K562 (cell line): Measurements from ENCODE around the gene WWOX. TPM values are rescaled to one million over a fixed set of nuclear protein-coding genes. Genes with fewer than 3 reads are reported as not detected.

Experiments used
- ATAC-seq: fragments of 200-7000 bp; cut with Tn5 transposase; 3 replicates; pipeline ENCODE4 v1.9.1; 2020; ENCODE audit warnings: moderate library complexity
- BruUV-seq: library from RNA; stranded (reverse); fragments of 400-500 nt; replicated peaks from 2 replicates; lab custom pipeline; 2021; lab: Mats Ljungman, UMichigan
- CTCF ChIA-PET: fragments of 300-600 bp; formaldehyde crosslinking; extraction: SDS; loops from one replicate; lab custom pipeline; 2021; ENCODE audit warnings: low intra/inter-chr PET ratio; lab: Yijun Ruan, JAX
- POLR2A ChIA-PET: fragments of 300-600, 350-650 bp; sonication (Branson Sonifier 250); formaldehyde crosslinking; extraction: SDS; loops from one replicate; lab custom pipeline; 2021; ENCODE audit warnings: antibody characterized with exemption, inconsistent platforms; lab: Yijun Ruan, JAX
- DNase-seq, 4 experiments: peaks; one replicate each; pipeline versions ENCODE4 v3.0.0 to v3.0.0-alpha.2; 2011 to 2018; ENCODE audit warnings: low spot score in 3 of 4, mixed read lengths in 3 of 4; ENCODE audit errors: extremely low read depth in 1 of 4
- FAIRE-seq: peaks from 2 replicates; lab custom pipeline; 2011; peaks lifted over from hg19 to GRCh38; lab: Jason Lieb, UNC
- H2AFZ ChIP-seq: 2 replicates; pipeline ENCODE4 v1.6.0; 2011; ENCODE audit warnings: low read depth, low read length, control low read depth, inconsistent platforms
- H3K27ac ChIP-seq: fragments of 200-600 bp; 3 replicates; pipeline ENCODE4 v1.8.0; 2011; ENCODE audit warnings: low read depth, mild to moderate bottlenecking, control low read depth, inconsistent platforms, low read length, moderate library complexity, mixed read lengths; ENCODE audit errors: extremely low read depth
- H3K27me3 ChIP-seq, 2 experiments: fragments of 300-600 bp in 1 of 2; 2 replicates in 1 of 2; 3 replicates in 1 of 2; pipeline versions ENCODE4 v1.6.0 to v1.8.0; 2011; ENCODE audit warnings: inconsistent platforms in 2 of 2, low read length in 2 of 2, mild to moderate bottlenecking in 1 of 2, mixed read lengths in 1 of 2, moderate library complexity in 1 of 2; ENCODE audit not compliant: control insufficient read depth in 2 of 2, insufficient read depth in 2 of 2
- H3K36me3 ChIP-seq: fragments of 300-600 bp; 3 replicates; pipeline ENCODE4 v1.8.0; 2011; ENCODE audit warnings: mild to moderate bottlenecking, low read length, inconsistent platforms; ENCODE audit not compliant: control insufficient read depth, insufficient read depth
- H3K4me1 ChIP-seq, 2 experiments: fragments of 200-600 bp in 1 of 2; replicated peaks in 1 of 2; 2 replicates in 1 of 2; 3 replicates in 1 of 2; pipeline versions ENCODE4 v1.5.1 to v1.8.0; 2011; ENCODE audit warnings: inconsistent platforms in 2 of 2, low read length in 2 of 2, mild to moderate bottlenecking in 1 of 2, mixed read lengths in 1 of 2, moderate library complexity in 1 of 2; ENCODE audit not compliant: control insufficient read depth in 2 of 2, insufficient read depth in 2 of 2
- H3K4me2 ChIP-seq: 2 replicates; pipeline ENCODE4 v1.6.1; 2011; ENCODE audit warnings: low read length, control low read depth, inconsistent platforms, mixed read lengths; ENCODE audit not compliant: insufficient read depth
- H3K4me3 ChIP-seq: fragments of 200-600 bp; sonication (generic), shearing (Covaris generic); 2 replicates; pipeline ENCODE4 v1.5.1; 2016; ENCODE audit warnings: control low read depth, inconsistent platforms
- H3K79me2 ChIP-seq: fragments of 200-600 bp; 3 replicates; pipeline ENCODE4 v1.8.0; 2011; ENCODE audit warnings: low read length, inconsistent platforms; ENCODE audit not compliant: control insufficient read depth, insufficient read depth
- H3K9ac ChIP-seq, 2 experiments: 2 replicates each; pipeline versions ENCODE4 v1.6.0 to v1.6.1; 2011; ENCODE audit warnings: low read depth in 2 of 2, low read length in 2 of 2, control low read depth in 1 of 2, inconsistent platforms in 1 of 2, mild to moderate bottlenecking in 1 of 2, mixed read lengths in 1 of 2; ENCODE audit not compliant: insufficient read depth in 1 of 2
- H3K9me1 ChIP-seq: one replicate; pipeline ENCODE4 v1.6.0; 2011; ENCODE audit warnings: inconsistent platforms, mild to moderate bottlenecking, low read length, moderate library complexity; ENCODE audit not compliant: control insufficient read depth, insufficient read depth
- H3K9me3 ChIP-seq: replicated peaks from 2 replicates; pipeline ENCODE4 v1.5.1; 2011; ENCODE audit warnings: low read depth, low read length, inconsistent platforms; ENCODE audit not compliant: control insufficient read depth, insufficient read depth
- H4K20me1 ChIP-seq: replicated peaks from 2 replicates; pipeline ENCODE4 v1.6.1; 2011; ENCODE audit warnings: low read length, inconsistent platforms, mixed read lengths; ENCODE audit not compliant: control insufficient read depth, insufficient read depth
- FOXO4 ChIP-seq: fragments of 450-650 bp; formaldehyde crosslinking; IDR thresholded peaks from 2 replicates; pipeline ENCODE4 v1.4.0; 2020; ENCODE audit warnings: mild to moderate bottlenecking, moderate library complexity
- MLX ChIP-seq, 2 experiments: fragments of 450-650 bp in 1 of 2; sonication (generic) in 1 of 2; formaldehyde crosslinking; conservative IDR thresholded peaks; 2 replicates each; pipeline versions ENCODE4 v1.4.0 to v1.8.1; 2020 to 2022; ENCODE audit warnings: mild to moderate bottlenecking in 1 of 2, missing genetic modification reagents in 1 of 2
- NFRKB ChIP-seq: fragments of 450-650 bp; IDR thresholded peaks from 2 replicates; pipeline ENCODE4 v1.6.1; 2016; ENCODE audit warnings: low read depth
- RBM17 ChIP-seq: fragments of 200-400 bp; formaldehyde crosslinking; IDR thresholded peaks from 2 replicates; pipeline ENCODE4 v1.6.1; 2017; ENCODE audit warnings: low read depth, mild to moderate bottlenecking, low read length, borderline replicate concordance
- WGBS: fragments of 100-300 bp; shearing (Covaris generic); methylation state at CpG from one replicate; pipeline ENCODE4 v1.1.6; 2016; ENCODE audit warnings: low coverage, mixed read lengths; ENCODE audit not compliant: insufficient coverage; ENCODE audit errors: missing lambda C conversion rate; 5-methylcytosine and 5-hydroxymethylcytosine counted together
- in situ Hi-C: fragments of 300-500 bp; cut with MboI; formaldehyde crosslinking; loops from 4 replicates; pipeline ENCODE4 v1.15.0; 2018; ENCODE audit warnings: inconsistent platforms, mixed read lengths
- intact Hi-C: fragments of 100-400 bp; cut with micrococcal nuclease; formaldehyde crosslinking; loops from 2 replicates; pipeline ENCODE4 v1.14.2; 2022
- polyA plus RNA-seq, 8 experiments: library from polyadenylated mRNA; depleted of rRNA in 4 of 8; stranded (reverse) in 5 of 8; unstranded in 3 of 8; fragments of >200 nt; fragmentation: Nextera tagmentation in 2 of 8; fragmentation: Illumina TruSeq in 1 of 8; extraction: Ambion mirVana in 2 of 8; extraction: Trizol in 1 of 8; gene quantifications; 2 replicates each; pipeline versions ENCODE4 v1.2.1 to v1.2.3, GENCODE V29; 2011 to 2014; ENCODE audit warnings: inconsistent platforms in 1 of 8, missing spikeins in 1 of 8
- total RNA-seq, 7 experiments: library from RNA; depleted of rRNA in 6 of 7; stranded (reverse); fragments of >200 nt in 6 of 7; fragmentation: Illumina TruSeq in 2 of 7; extraction: Trizol in 2 of 7; gene quantifications; 2 replicates each; pipeline versions ENCODE4 v1.2.1 to v1.2.3, GENCODE V29; 2011 to 2021; ENCODE audit warnings: low replicate concordance in 1 of 7

WWOX gene
- total and polyA plus RNA-seq, 9 of the 15 experiments (the other 6 are each of a cell fraction or from before 2014, with no cell fraction given), result 1.6 to 22.7 (median 8.1) TPM

DNA sequence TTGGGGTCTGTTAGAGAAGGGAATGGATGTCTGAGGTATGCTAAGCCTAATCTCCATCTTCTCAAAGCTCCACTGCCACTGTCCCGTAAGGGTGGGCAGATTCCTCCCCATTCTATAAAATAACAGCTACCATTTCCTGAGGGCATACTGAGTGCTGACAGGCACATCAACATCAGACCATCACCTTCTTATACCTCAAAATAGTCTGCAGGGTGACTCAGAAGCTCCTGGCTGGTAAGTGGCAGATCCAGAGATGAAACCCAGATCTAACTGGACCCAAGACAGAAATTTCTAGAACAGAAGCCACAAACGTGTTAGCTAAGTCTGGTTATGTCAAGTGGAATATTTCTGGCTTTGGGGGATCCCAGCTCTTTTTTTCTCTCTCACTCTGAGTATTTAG, 548.0 kb downstream of the WWOX start:
- 0% methylated on average over 2 of the region's 2 CpGs for WGBS
- Histone ChIP-seq H2AFZ (no peak overlapping the region), H3K27ac (no peak overlapping the region), H3K4me1 (no peaks in the 10 kb centered on the region), H3K27me3 (peaks cover 8 to 13% of the 10 kb centered on the region in 2 experiments; a peak in 3 of 5 replicates)
- POLR2A ChIA-PET, result no interaction called here
- no TSS peak for BruUV-seq
- intact Hi-C loops, result no loop called here
- no peak for TF ChIP-seq RBM17
- TF ChIP-seq NFRKB, result no peak
- TF ChIP-seq FOXO4, result no peak
- no peak for TF ChIP-seq MLX (CRISPR knock-in tag; conservative IDR thresholded peaks at IDR 0.05)
- TF ChIP-seq, all 486 proteins: peak for 0
- Histone ChIP-seq H3K9me3 (no peaks in the 10 kb centered on the region), H3K9ac (no peak overlapping the region), H3K36me3 (no peaks in the 10 kb centered on the region; the same call in 2 of the 3 replicates), H4K20me1 (no peaks in the 10 kb centered on the region), H3K79me2 (no peaks in the 10 kb centered on the region), H3K4me3 (no peak overlapping the region), H3K9me1 (no peaks in the 10 kb centered on the region), H3K4me2 (no peak overlapping the region)
- DNase-seq, result no peak
- CTCF ChIA-PET, result no interaction called here
- FAIRE-seq, result no peak
- ATAC-seq, result no peak
- in situ Hi-C loops, result no loop called here
